ENCODE measurements around the gene KANSL3. TPM values are rescaled to one million over a fixed set of nuclear protein-coding genes. Genes with fewer than 3 reads are reported as not detected.

KANSL3 gene
- total RNA-seq, 2 donors from 2014 or later, result 59.8 to 66.9 TPM

GRCh38 chr2:96616535-96616934, 21.6 kb downstream of the KANSL3 start:
- Mint-ChIP-seq H3K36me3 (ENCODE audit: insufficient read depth in 2 of 2) (peaks cover 6 to 26% of the 10 kb centered on the region in 2 donors), H3K4me1 (ENCODE audit: low read depth) (peaks cover 29% of the 10 kb centered on the region), H3K27me3 (ENCODE audit: low read depth) (no peaks in the 10 kb centered on the region), H3K9me3 (no peaks in the 10 kb centered on the region), H3K27ac (peak overlapping the region; percentile 97), H3K4me3 (peak overlapping the region in 1 of 2 donors; percentile 86)
- ATAC-seq (replicated peaks in 1 of 2) (no peak), DNase-seq (no peak)

GRCh38 chr2:96616128-96616527, 22.0 kb downstream of the KANSL3 start:
- Mint-ChIP-seq H3K27ac (peak overlapping the region; percentile 97), H3K9me3 (no peaks in the 10 kb centered on the region), H3K27me3 (ENCODE audit: low read depth) (no peaks in the 10 kb centered on the region), H3K4me1 (ENCODE audit: low read depth) (peaks cover 29% of the 10 kb centered on the region), H3K4me3 (no peak overlapping the region), H3K36me3 (ENCODE audit: insufficient read depth in 2 of 2) (peaks cover 6 to 30% of the 10 kb centered on the region in 2 donors)
- ATAC-seq (replicated peaks in 1 of 2), result no peak
- DNase-seq, result no peak

- Mint-ChIP-seq H3K27ac (peak overlapping the region; percentile 79), H3K36me3 (ENCODE audit: insufficient read depth in 2 of 2) (peaks cover 16 to 41% of the 10 kb centered on the region in 2 donors)
Observed at GRCh38 chr2:96608469-96609455, 29.4 kb downstream of the KANSL3 start.

GRCh38 chr2:96604104-96604503, 34.0 kb downstream of the KANSL3 start:
- H3K4me1 Mint-ChIP-seq (ENCODE audit: low read depth), result peaks cover 19% of the 10 kb centered on the region
- H3K4me3 Mint-ChIP-seq, result no peak overlapping the region
- no peaks in the 10 kb centered on the region for H3K9me3 Mint-ChIP-seq
- DNase-seq (no peak), ATAC-seq (replicated peaks in 1 of 2) (no peak)
- H3K36me3 Mint-ChIP-seq (ENCODE audit: insufficient read depth in 2 of 2), result peaks cover 21 to 35% of the 10 kb centered on the region in 2 donors
- H3K27ac Mint-ChIP-seq, result peak overlapping the region; percentile 52
- no peaks in the 10 kb centered on the region for H3K27me3 Mint-ChIP-seq (ENCODE audit: low read depth)

More at GRCh38 chr2:96608469-96609455, 29.4 kb downstream of the KANSL3 start:
- no peak for ATAC-seq (replicated peaks in 1 of 2)
- no peak for DNase-seq
- Mint-ChIP-seq H3K4me1 (ENCODE audit: low read depth) (no peaks in the 10 kb centered on the region), H3K4me3 (no peak overlapping the region), H3K9me3 (no peaks in the 10 kb centered on the region), H3K27me3 (ENCODE audit: low read depth) (no peaks in the 10 kb centered on the region)

GRCh38 chr2:96602330-96602823, 35.7 kb downstream of the KANSL3 start:
- H3K27ac Mint-ChIP-seq, result no peak overlapping the region
- H3K36me3 Mint-ChIP-seq (ENCODE audit: insufficient read depth in 2 of 2), result peaks cover 19 to 37% of the 10 kb centered on the region in 2 donors
- DNase-seq, result no peak

GRCh38 chr2:96601382-96602292, 36.5 kb downstream of the KANSL3 start:
- peak overlapping the region in 1 of 2 donors; percentile 62 for H3K4me3 Mint-ChIP-seq
- H3K27ac Mint-ChIP-seq, result peak overlapping the region; percentile 97
- H3K9me3 Mint-ChIP-seq, result no peaks in the 10 kb centered on the region
- H3K4me1 Mint-ChIP-seq (ENCODE audit: low read depth), result peaks cover 19% of the 10 kb centered on the region
- DNase-seq (peak; percentile 32 to 49), ATAC-seq (replicated peaks in 1 of 2) (peak; percentile 94 to 98)
- no peaks in the 10 kb centered on the region for H3K27me3 Mint-ChIP-seq (ENCODE audit: low read depth)
- peaks cover 15 to 33% of the 10 kb centered on the region in 2 donors for H3K36me3 Mint-ChIP-seq (ENCODE audit: insufficient read depth in 2 of 2)

More at GRCh38 chr2:96602330-96602823, 35.7 kb downstream of the KANSL3 start:
- Mint-ChIP-seq H3K9me3 (no peaks in the 10 kb centered on the region), H3K27me3 (ENCODE audit: low read depth) (no peaks in the 10 kb centered on the region), H3K4me1 (ENCODE audit: low read depth) (peaks cover 19% of the 10 kb centered on the region), H3K4me3 (no peak overlapping the region)
- ATAC-seq (replicated peaks in 1 of 2), result no peak

- Mint-ChIP-seq H3K4me3 (no peak overlapping the region), H3K9me3 (no peaks in the 10 kb centered on the region), H3K36me3 (ENCODE audit: insufficient read depth in 2 of 2) (peaks cover 11 to 27% of the 10 kb centered on the region in 2 donors), H3K27me3 (ENCODE audit: low read depth) (no peaks in the 10 kb centered on the region), H3K27ac (no peak overlapping the region), H3K4me1 (ENCODE audit: low read depth) (peaks cover 30% of the 10 kb centered on the region)
- ATAC-seq (replicated peaks in 1 of 2) (no peak), DNase-seq (no peak)
Observed at GRCh38 chr2:96599941-96600340, 38.2 kb downstream of the KANSL3 start.

- no peaks in the 10 kb centered on the region for H3K9me3 Mint-ChIP-seq
- peak overlapping the region; percentile 31 for H3K27ac Mint-ChIP-seq
- peaks cover 42% of the 10 kb centered on the region for H3K4me1 Mint-ChIP-seq (ENCODE audit: low read depth)
- no peak for DNase-seq
- ATAC-seq (replicated peaks in 1 of 2), result peak in 1 of 2 donors; percentile 54
- peaks cover 22 to 45% of the 10 kb centered on the region in 2 donors for H3K36me3 Mint-ChIP-seq (ENCODE audit: insufficient read depth in 2 of 2)
- H3K4me3 Mint-ChIP-seq, result no peak overlapping the region
- no peaks in the 10 kb centered on the region for H3K27me3 Mint-ChIP-seq (ENCODE audit: low read depth)
Observed at GRCh38 chr2:96596596-96596995, 41.5 kb downstream of the KANSL3 start.

GRCh38 chr2:96594691-96595152, 43.4 kb downstream of the KANSL3 start:
- no peaks in the 10 kb centered on the region for H3K27me3 Mint-ChIP-seq (ENCODE audit: low read depth)
- peaks cover 29% of the 10 kb centered on the region for H3K4me1 Mint-ChIP-seq (ENCODE audit: low read depth)
- peaks cover 17 to 35% of the 10 kb centered on the region in 2 donors for H3K36me3 Mint-ChIP-seq (ENCODE audit: insufficient read depth in 2 of 2)
- DNase-seq (peak; percentile 19 to 23), ATAC-seq (replicated peaks in 1 of 2) (peak; percentile 85 to 87)
- peak overlapping the region; percentile 49 to 71 for H3K4me3 Mint-ChIP-seq
- H3K27ac Mint-ChIP-seq, result peak overlapping the region; percentile 94
- H3K9me3 Mint-ChIP-seq, result no peaks in the 10 kb centered on the region

- Mint-ChIP-seq H3K4me1 (ENCODE audit: low read depth) (peaks cover 29% of the 10 kb centered on the region), H3K27me3 (ENCODE audit: low read depth) (no peaks in the 10 kb centered on the region), H3K4me3 (peak overlapping the region in 1 of 2 donors; percentile 71), H3K9me3 (no peaks in the 10 kb centered on the region), H3K27ac (peak overlapping the region; percentile 94), H3K36me3 (ENCODE audit: insufficient read depth in 2 of 2) (peaks cover 17 to 35% of the 10 kb centered on the region in 2 donors)
- ATAC-seq (replicated peaks in 1 of 2), result peak; percentile 24
- DNase-seq, result no peak
Observed at GRCh38 chr2:96594282-96594681, 43.8 kb downstream of the KANSL3 start.

- ATAC-seq (replicated peaks in 1 of 2), result no peak
Observed at GRCh38 chr2:96591494-96591893, 46.6 kb downstream of the KANSL3 start.

GRCh38 chr2:96591054-96591453, 47.1 kb downstream of the KANSL3 start:
- no peak overlapping the region for H3K4me3 Mint-ChIP-seq
- H3K9me3 Mint-ChIP-seq, result no peaks in the 10 kb centered on the region
- H3K27me3 Mint-ChIP-seq (ENCODE audit: low read depth), result no peaks in the 10 kb centered on the region
- peaks cover 40% of the 10 kb centered on the region for H3K4me1 Mint-ChIP-seq (ENCODE audit: low read depth)
- no peak for ATAC-seq (replicated peaks in 1 of 2)
- peaks cover 17 to 28% of the 10 kb centered on the region in 2 donors for H3K36me3 Mint-ChIP-seq (ENCODE audit: insufficient read depth in 2 of 2)
- H3K27ac Mint-ChIP-seq, result peak overlapping the region; percentile 21
- no peak for DNase-seq

More at GRCh38 chr2:96591494-96591893, 46.6 kb downstream of the KANSL3 start:
- peaks cover 40% of the 10 kb centered on the region for H3K4me1 Mint-ChIP-seq (ENCODE audit: low read depth)
- peak overlapping the region; percentile 21 for H3K27ac Mint-ChIP-seq
- no peaks in the 10 kb centered on the region for H3K27me3 Mint-ChIP-seq (ENCODE audit: low read depth)
- peaks cover 17 to 28% of the 10 kb centered on the region in 2 donors for H3K36me3 Mint-ChIP-seq (ENCODE audit: insufficient read depth in 2 of 2)
- no peak overlapping the region for H3K4me3 Mint-ChIP-seq
- no peak for DNase-seq
- no peaks in the 10 kb centered on the region for H3K9me3 Mint-ChIP-seq

All from activated T-cell treated with anti-CD3 and anti-CD28 coated beads, Interleukin-2, amount 50 U/mL, for 72 hours (primary cell).